Measurements from ENCODE around the gene NKX2-8. TPM values are rescaled to one million over a fixed set of nuclear protein-coding genes. Genes with fewer than 3 reads are reported as not detected.
"Not testable (repeated sequence)": the region's sequence is repeated elsewhere in the genome, so short reads cannot be mapped to it uniquely, and the experiment has no call there.

The NKX2-8 gene
- total RNA-seq, 1 donor from 2014 or later, result not detected

DNA sequence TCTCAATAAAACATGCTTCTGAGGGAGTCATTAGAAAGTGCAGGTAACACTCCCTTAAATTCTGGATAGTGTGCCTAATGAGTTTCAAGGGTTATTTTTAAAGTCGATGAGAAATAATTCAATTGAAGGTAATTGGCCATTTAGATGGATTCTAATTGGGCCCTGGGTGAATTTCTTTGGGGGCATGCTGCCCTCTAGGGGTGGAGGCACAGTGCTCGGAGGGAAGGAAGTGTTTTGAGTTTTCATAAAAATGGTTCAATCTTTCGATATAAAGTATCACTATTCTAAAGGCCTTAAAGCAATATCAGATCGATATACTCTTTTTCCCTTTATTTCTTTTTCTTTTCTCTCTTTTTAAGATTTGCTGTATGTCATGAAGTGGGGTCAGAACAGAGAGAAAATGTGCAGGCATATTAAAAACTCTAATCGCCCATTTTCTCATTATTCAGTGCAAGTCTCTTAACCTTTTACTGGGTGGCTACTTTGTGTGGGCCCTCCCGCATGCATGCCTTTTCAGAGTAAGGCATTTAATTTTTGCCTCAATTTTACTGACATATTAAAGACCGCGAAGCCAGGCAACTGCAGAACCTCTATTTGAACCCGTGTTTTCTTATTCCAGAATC lies 25.5 kb downstream of the NKX2-8 start:
- Mint-ChIP-seq H3K27ac (no peak overlapping the region), H3K4me1 (ENCODE audit: low read depth) (no peaks in the 10 kb centered on the region), H3K27me3 (peaks cover 63% of the 10 kb centered on the region), H3K4me3 (ENCODE audit: low read depth) (no peak overlapping the region), H3K36me3 (ENCODE audit: insufficient read depth) (no peaks in the 10 kb centered on the region), H3K9me3 (ENCODE audit: low read depth) (no peaks in the 10 kb centered on the region)
- no peak for DNase-seq (ENCODE audit: low spot score, unreplicated experiment)
- TF ChIP-seq, protein P1, sequence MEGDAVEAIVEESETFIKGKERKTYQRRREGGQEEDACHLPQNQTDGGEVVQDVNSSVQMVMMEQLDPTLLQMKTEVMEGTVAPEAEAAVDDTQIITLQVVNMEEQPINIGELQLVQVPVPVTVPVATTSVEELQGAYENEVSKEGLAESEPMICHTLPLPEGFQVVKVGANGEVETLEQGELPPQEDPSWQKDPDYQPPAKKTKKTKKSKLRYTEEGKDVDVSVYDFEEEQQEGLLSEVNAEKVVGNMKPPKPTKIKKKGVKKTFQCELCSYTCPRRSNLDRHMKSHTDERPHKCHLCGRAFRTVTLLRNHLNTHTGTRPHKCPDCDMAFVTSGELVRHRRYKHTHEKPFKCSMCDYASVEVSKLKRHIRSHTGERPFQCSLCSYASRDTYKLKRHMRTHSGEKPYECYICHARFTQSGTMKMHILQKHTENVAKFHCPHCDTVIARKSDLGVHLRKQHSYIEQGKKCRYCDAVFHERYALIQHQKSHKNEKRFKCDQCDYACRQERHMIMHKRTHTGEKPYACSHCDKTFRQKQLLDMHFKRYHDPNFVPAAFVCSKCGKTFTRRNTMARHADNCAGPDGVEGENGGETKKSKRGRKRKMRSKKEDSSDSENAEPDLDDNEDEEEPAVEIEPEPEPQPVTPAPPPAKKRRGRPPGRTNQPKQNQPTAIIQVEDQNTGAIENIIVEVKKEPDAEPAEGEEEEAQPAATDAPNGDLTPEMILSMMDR (IDR thresholded peaks at IDR 0.05; ENCODE audit: unreplicated experiment), result peak; percentile 82

DNA sequence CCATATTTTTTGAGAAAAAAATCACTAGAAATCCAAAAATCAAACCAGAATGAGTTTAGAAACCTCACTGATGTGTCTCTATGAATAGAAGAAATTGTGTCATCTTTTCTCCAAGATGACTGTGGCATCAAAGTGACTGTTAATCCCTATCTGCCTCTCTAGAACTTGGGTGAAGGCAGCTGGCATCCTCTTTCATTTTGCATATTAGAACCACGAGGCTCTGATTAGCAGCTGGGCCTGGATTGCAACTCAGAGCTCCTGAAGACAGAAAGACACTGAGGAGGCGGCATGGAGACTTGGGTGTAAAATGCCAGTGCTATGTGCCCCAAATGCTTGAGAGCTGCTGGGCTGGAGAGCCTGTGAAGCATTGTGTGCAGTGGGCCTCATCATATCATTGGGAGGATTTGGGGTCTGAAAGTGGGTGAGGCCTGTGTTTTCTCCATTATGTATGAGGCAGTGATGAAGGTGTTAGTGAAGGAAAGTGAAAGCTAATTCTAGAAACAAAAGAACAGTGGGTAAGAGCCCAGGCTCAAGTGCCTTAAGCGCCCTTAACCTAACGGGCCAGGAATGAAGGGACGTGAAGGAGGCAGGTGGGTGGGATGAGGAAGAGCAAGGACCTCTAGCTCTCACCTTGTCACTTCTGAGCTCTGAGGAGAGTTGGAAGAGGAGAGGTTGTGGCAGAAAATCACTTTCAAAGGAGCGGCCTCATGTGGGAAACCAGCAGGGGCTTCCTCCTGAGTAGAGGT lies 26.2 kb downstream of the NKX2-8 start:
- TF ChIP-seq, protein P1 (IDR thresholded peaks at IDR 0.05; ENCODE audit: unreplicated experiment), result no peak
- no peaks in the 10 kb centered on the region for H3K36me3 Mint-ChIP-seq (ENCODE audit: insufficient read depth)
- peaks cover 58% of the 10 kb centered on the region for H3K27me3 Mint-ChIP-seq
- no peak overlapping the region for H3K27ac Mint-ChIP-seq
- DNase-seq (ENCODE audit: low spot score, unreplicated experiment), result no peak
- no peaks in the 10 kb centered on the region for H3K9me3 Mint-ChIP-seq (ENCODE audit: low read depth)
- H3K4me3 Mint-ChIP-seq (ENCODE audit: low read depth), result no peak overlapping the region
- no peaks in the 10 kb centered on the region for H3K4me1 Mint-ChIP-seq (ENCODE audit: low read depth)

DNA sequence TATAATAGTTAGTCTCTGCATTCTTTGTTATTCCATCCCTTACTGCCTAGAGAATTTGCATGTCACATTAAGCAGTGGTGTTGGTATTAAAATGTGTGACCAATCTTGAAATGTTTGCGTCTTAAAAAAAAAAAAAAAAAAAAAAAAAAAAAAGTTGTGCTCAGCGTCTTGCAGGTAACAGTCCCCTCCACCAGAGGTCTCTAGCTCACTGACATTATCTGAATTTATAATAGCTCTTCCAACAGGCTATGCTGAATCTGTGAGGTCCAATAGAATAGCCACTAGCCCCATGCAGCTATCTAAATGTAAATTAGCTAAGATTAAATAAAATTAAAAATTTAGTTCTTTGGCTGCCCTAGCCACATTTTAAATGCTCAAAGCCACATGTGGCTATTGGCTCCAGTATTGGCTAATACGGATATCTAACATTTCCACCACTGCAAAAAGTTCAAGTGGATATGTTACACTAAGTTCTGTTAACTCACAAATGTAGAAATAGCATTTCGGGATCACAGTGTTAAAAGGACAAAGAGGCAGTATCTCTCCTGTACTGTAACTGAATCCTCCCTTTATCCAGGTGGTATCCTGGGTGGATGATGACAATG lies 28.7 kb downstream of the NKX2-8 start:
- Mint-ChIP-seq H3K36me3 (ENCODE audit: insufficient read depth) (no peaks in the 10 kb centered on the region), H3K4me3 (ENCODE audit: low read depth) (no peak overlapping the region), H3K9me3 (ENCODE audit: low read depth) (no peaks in the 10 kb centered on the region), H3K27ac (no peak overlapping the region), H3K4me1 (ENCODE audit: low read depth) (no peaks in the 10 kb centered on the region), H3K27me3 (peaks cover 46% of the 10 kb centered on the region)
- TF ChIP-seq, protein P1 (IDR thresholded peaks at IDR 0.05; ENCODE audit: unreplicated experiment), result peak; percentile 75
- DNase-seq (ENCODE audit: low spot score, unreplicated experiment), result no peak

DNA sequence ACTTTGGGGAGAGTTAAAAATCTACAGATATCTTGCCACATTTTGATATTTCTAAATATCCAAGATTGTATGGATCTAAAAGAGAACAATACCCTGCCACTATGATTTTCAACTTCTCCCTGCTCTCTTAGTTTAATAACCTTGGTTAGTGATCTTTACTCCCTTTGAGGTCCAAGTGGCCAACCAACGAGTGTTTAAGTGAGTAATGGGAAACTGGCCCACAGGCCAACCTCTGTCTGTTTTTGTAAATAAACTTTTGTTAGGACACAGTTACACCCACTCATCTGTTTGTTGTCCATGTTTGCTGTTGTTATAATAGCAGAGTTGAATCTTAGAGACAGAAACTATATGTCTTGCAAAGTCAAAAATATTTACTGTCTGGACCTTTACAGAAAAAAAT lies 31.5 kb downstream of the NKX2-8 start:
- no peaks in the 10 kb centered on the region for H3K4me1 Mint-ChIP-seq (ENCODE audit: low read depth)
- H3K9me3 Mint-ChIP-seq (ENCODE audit: low read depth), result no peaks in the 10 kb centered on the region
- H3K27me3 Mint-ChIP-seq, result peaks cover 35% of the 10 kb centered on the region
- H3K4me3 Mint-ChIP-seq (ENCODE audit: low read depth), result no peak overlapping the region
- H3K36me3 Mint-ChIP-seq (ENCODE audit: insufficient read depth), result no peaks in the 10 kb centered on the region
- no peak for DNase-seq (ENCODE audit: low spot score, unreplicated experiment)
- H3K27ac Mint-ChIP-seq, result no peak overlapping the region
- TF ChIP-seq, protein P1 (IDR thresholded peaks at IDR 0.05; ENCODE audit: unreplicated experiment), result no peak

DNA sequence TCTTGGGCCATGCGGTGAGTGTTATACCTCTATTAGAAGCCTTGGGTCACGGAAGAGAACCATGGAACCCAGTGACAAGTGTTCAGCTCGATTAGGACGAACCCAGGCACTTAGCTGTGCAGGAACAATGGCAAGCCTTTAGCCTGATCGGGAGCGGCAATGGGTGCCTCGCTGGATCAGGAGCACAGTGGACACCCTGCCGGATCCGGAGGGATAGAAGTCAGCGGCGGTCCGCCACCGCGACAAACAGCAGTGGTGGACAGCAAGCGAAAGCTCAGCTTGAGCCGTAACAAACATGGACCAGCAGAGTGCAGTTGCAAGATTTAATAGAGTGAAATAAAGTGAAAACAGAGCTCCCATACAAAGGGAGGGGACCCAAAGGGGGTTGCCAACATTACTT lies 38.1 kb downstream of the NKX2-8 start:
- not testable (repeated sequence) for H3K36me3 Mint-ChIP-seq (ENCODE audit: insufficient read depth); H3K27ac Mint-ChIP-seq; H3K4me1 Mint-ChIP-seq (ENCODE audit: low read depth); DNase-seq (ENCODE audit: low spot score, unreplicated experiment); H3K4me3 Mint-ChIP-seq (ENCODE audit: low read depth); H3K9me3 Mint-ChIP-seq (ENCODE audit: low read depth)
- peaks cover 49% of the 10 kb centered on the region for H3K27me3 Mint-ChIP-seq
